ENCODE results near the gene ARHGAP10. TPM values are rescaled to one million over a fixed set of nuclear protein-coding genes. Genes with fewer than 3 reads are reported as not detected.

The ARHGAP10 gene
- total RNA-seq, 1 experiment from 2014 or later: 4.8 TPM

DNA sequence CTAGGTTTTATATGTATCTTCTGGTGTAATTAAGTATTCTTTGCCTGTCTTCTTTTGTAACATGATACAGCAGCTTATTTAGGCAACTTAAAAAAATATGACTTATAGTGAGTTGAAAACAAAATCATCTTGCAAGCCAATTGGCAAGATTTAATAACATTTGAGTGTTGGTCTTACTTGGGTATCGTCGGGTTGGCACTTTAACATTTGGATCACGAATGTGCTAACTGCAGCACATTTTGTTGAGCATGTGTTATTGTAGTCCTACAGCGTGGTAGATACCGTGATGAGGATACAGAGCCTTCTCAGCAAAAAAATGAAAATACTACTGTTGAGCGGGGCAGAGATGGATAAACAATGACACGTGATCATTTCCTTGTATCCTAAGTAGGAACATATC is 295.3 kb downstream of the ARHGAP10 start:
- Histone ChIP-seq H3K36me3 (ENCODE audit: insufficient read depth, low read length, poor library complexity, severe bottlenecking) (no peaks in the 10 kb centered on the region), H3K4me3 (ENCODE audit: low read depth, low read length, poor library complexity, severe bottlenecking) (no peak overlapping the region), H3K27me3 (replicated peaks; ENCODE audit: insufficient read depth, low read depth, low read length, poor library complexity) (no peaks in the 10 kb centered on the region), H3K27ac (ENCODE audit: low read depth, low read length, poor library complexity, severe bottlenecking) (no peak overlapping the region), H3K9me3 (ENCODE audit: low read depth, low read length, poor library complexity, severe bottlenecking) (peaks cover 5% of the 10 kb centered on the region), H3K4me1 (ENCODE audit: insufficient read depth, low read length, poor library complexity, severe bottlenecking) (peaks cover 15% of the 10 kb centered on the region)
- DNase-seq (ENCODE audit: low spot score): no peak
- no peak for TF ChIP-seq EZH2 (IDR thresholded peaks at IDR 0.05; ENCODE audit: borderline replicate concordance, low read depth, low read length, poor library complexity, severe bottlenecking)
- TF ChIP-seq, protein P1, sequence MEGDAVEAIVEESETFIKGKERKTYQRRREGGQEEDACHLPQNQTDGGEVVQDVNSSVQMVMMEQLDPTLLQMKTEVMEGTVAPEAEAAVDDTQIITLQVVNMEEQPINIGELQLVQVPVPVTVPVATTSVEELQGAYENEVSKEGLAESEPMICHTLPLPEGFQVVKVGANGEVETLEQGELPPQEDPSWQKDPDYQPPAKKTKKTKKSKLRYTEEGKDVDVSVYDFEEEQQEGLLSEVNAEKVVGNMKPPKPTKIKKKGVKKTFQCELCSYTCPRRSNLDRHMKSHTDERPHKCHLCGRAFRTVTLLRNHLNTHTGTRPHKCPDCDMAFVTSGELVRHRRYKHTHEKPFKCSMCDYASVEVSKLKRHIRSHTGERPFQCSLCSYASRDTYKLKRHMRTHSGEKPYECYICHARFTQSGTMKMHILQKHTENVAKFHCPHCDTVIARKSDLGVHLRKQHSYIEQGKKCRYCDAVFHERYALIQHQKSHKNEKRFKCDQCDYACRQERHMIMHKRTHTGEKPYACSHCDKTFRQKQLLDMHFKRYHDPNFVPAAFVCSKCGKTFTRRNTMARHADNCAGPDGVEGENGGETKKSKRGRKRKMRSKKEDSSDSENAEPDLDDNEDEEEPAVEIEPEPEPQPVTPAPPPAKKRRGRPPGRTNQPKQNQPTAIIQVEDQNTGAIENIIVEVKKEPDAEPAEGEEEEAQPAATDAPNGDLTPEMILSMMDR (conservative IDR thresholded peaks at IDR 0.05; ENCODE audit: low read depth, low read length): no peak
- CTCF ChIA-PET: no interaction called here
- POLR2A ChIA-PET (ENCODE audit: low non-redundant PET): no interaction called here
- BruUV-seq (replicated peaks): no TSS peak
- intact Hi-C loops (cut with micrococcal nuclease; ENCODE audit: unreplicated experiment): no loop called here

DNA sequence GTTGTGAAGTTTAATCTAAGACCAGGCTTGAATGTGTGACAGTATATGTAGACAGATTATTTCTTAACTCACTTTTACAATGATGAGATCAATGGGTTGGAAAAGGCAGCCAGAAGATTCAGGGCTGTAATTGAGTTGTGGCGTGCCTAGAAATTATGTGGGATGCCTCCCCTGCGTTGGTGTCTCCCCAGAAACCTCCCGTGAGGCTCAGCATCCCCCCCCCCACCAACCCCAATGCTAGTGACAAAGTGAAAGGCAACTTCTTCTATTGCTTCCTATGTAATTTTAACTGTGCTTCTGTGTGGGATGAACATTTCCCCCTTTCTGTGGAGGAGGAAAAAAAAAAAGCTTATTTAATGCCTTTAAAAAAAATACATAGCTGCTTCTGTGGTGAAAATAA is 297.9 kb downstream of the ARHGAP10 start:
- peaks cover 5% of the 10 kb centered on the region for H3K9me3 ChIP-seq (ENCODE audit: low read depth, low read length, poor library complexity, severe bottlenecking)
- ChIA-PET CTCF (no interaction called here), POLR2A (ENCODE audit: low non-redundant PET) (no interaction called here)
- TF ChIP-seq, protein P1 (conservative IDR thresholded peaks at IDR 0.05; ENCODE audit: low read depth, low read length): no peak
- no peak for TF ChIP-seq EZH2 (IDR thresholded peaks at IDR 0.05; ENCODE audit: borderline replicate concordance, low read depth, low read length, poor library complexity, severe bottlenecking)
- H3K4me1 ChIP-seq (ENCODE audit: insufficient read depth, low read length, poor library complexity, severe bottlenecking): peaks cover 15% of the 10 kb centered on the region
- no peaks in the 10 kb centered on the region for H3K27me3 ChIP-seq (replicated peaks; ENCODE audit: insufficient read depth, low read depth, low read length, poor library complexity)
- DNase-seq (ENCODE audit: low spot score): no peak
- H3K4me3 ChIP-seq (ENCODE audit: low read depth, low read length, poor library complexity, severe bottlenecking): no peak overlapping the region
- intact Hi-C loops (cut with micrococcal nuclease; ENCODE audit: unreplicated experiment): no loop called here
- BruUV-seq (replicated peaks): no TSS peak
- H3K27ac ChIP-seq (ENCODE audit: low read depth, low read length, poor library complexity, severe bottlenecking): no peak overlapping the region
- no peaks in the 10 kb centered on the region for H3K36me3 ChIP-seq (ENCODE audit: insufficient read depth, low read length, poor library complexity, severe bottlenecking)

DNA sequence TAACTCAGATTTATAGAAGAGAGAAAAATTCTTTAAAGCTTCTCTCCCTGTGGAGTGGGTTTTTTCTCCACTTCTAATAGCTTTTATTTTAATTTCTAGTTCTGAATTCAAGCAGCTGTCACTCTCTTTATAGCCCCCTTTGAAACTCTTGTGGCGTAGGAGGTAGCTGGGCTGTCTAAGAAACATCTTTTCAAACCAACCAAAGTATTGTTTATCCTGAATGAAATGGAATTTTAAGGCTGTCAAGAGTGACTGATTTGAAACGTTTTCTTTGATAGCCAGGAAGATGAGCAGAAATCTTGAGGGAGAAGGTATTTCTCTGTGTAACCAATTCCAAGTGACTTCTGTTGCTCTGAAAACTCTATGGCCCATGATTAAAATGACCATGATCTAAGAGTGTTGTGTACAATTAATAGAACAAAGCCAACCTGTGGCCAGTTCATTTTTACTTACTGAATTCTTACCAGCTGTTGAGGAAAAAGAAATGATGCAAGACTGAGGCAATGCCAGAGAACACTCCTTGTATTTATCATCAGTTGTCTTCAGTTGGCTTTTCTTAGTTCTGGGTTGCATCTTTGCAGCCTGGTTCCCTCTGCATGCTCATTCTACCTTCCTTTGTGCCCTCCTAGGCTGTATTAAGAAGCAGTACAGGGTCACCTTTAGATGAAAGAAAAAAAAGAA is 298.4 kb downstream of the ARHGAP10 start:
- no TSS peak for BruUV-seq (replicated peaks)
- CTCF ChIA-PET: no interaction called here
- H3K27ac ChIP-seq (ENCODE audit: low read depth, low read length, poor library complexity, severe bottlenecking): peak overlapping the region; percentile 60
- no peaks in the 10 kb centered on the region for H3K36me3 ChIP-seq (ENCODE audit: insufficient read depth, low read length, poor library complexity, severe bottlenecking)
- H3K27me3 ChIP-seq (replicated peaks; ENCODE audit: insufficient read depth, low read depth, low read length, poor library complexity): no peaks in the 10 kb centered on the region
- POLR2A ChIA-PET (ENCODE audit: low non-redundant PET): no interaction called here
- no peak for DNase-seq (ENCODE audit: low spot score)
- H3K9me3 ChIP-seq (ENCODE audit: low read depth, low read length, poor library complexity, severe bottlenecking): peaks cover 5% of the 10 kb centered on the region
- peaks cover 15% of the 10 kb centered on the region for H3K4me1 ChIP-seq (ENCODE audit: insufficient read depth, low read length, poor library complexity, severe bottlenecking)
- intact Hi-C loops (cut with micrococcal nuclease; ENCODE audit: unreplicated experiment): no loop called here
- TF ChIP-seq, protein P1 (conservative IDR thresholded peaks at IDR 0.05; ENCODE audit: low read depth, low read length): no peak
- TF ChIP-seq EZH2 (IDR thresholded peaks at IDR 0.05; ENCODE audit: borderline replicate concordance, low read depth, low read length, poor library complexity, severe bottlenecking): no peak
- H3K4me3 ChIP-seq (ENCODE audit: low read depth, low read length, poor library complexity, severe bottlenecking): no peak overlapping the region

Data from A673 (cell line).